Lung (tissue), 12 donors: ENCODE results near the gene WWC2. TPM values are rescaled to one million over a fixed set of nuclear protein-coding genes. Genes with fewer than 3 reads are reported as not detected.
A peak's percentile ranks its signal among the peaks of the same experiment; 100 is the strongest.
"Not testable (repeated sequence)": the region's sequence is repeated elsewhere in the genome, so short reads cannot be mapped to it uniquely, and the experiment has no call there.

Experiments used
- ATAC-seq: fragments of 200-7000 bp; cut with Tn5 transposase; one replicate; pipeline ENCODE4 v1.9.1; 2020; ENCODE audit warnings: moderate number of reproducible peaks; ENCODE audit not compliant: insufficient read depth, low FRiP score
- DNase-seq, 3 donors: peaks; one replicate each; pipeline ENCODE4 v3.0.0-alpha.2; 2013 to 2017
- H3K27ac ChIP-seq, 2 donors: one replicate each; pipeline ENCODE4 v1.5.1; 2013; ENCODE audit warnings: mild to moderate bottlenecking in 2 of 2, moderate library complexity in 2 of 2, control low read depth in 1 of 2, inconsistent platforms in 1 of 2, low read depth in 1 of 2, low read length in 1 of 2
- H3K27me3 ChIP-seq, 3 donors: one replicate each; pipeline ENCODE4 v1.5.1; 2013; ENCODE audit warnings: low read length in 2 of 3; ENCODE audit not compliant: control insufficient read depth in 3 of 3, insufficient read depth in 3 of 3
- H3K36me3 ChIP-seq, 4 donors: one replicate each; pipeline ENCODE4 v1.5.1; 2013; ENCODE audit warnings: low read length in 4 of 4, mild to moderate bottlenecking in 1 of 4, moderate library complexity in 1 of 4; ENCODE audit not compliant: control insufficient read depth in 4 of 4, insufficient read depth in 4 of 4
- H3K4me1 ChIP-seq, 5 donors: one replicate each; pipeline ENCODE4 v1.5.1; 2013; ENCODE audit warnings: low read length in 5 of 5, mild to moderate bottlenecking in 2 of 5, moderate library complexity in 1 of 5; ENCODE audit not compliant: control insufficient read depth in 5 of 5, insufficient read depth in 5 of 5
- H3K4me3 ChIP-seq: one replicate; pipeline ENCODE4 v1.5.1; 2013; ENCODE audit warnings: mild to moderate bottlenecking, control low read depth, moderate library complexity
- H3K9ac ChIP-seq, 2 donors: one replicate each; pipeline ENCODE4 v1.5.1; 2013; ENCODE audit warnings: low read length in 2 of 2, control low read depth in 1 of 2; ENCODE audit not compliant: insufficient read depth in 1 of 2
- H3K9me3 ChIP-seq, 4 donors: one replicate each; pipeline ENCODE4 v1.5.1; 2013; ENCODE audit warnings: low read length in 3 of 4, mild to moderate bottlenecking in 1 of 4, moderate library complexity in 1 of 4; ENCODE audit not compliant: control insufficient read depth in 4 of 4, insufficient read depth in 3 of 4
- CTCF ChIP-seq: IDR thresholded peaks from 2 replicates; pipeline ENCODE4 v1.5.1; 2012; ENCODE audit warnings: mild to moderate bottlenecking; ENCODE audit errors: control extremely low read depth, extremely low read depth
- WGBS, 2 donors: extraction: QIAGEN DNeasy Blood & Tissue Kit; methylation state at CpG; one replicate each; pipeline ENCODE4 v1.1.7; 2013; 5-methylcytosine and 5-hydroxymethylcytosine counted together
- polyA plus RNA-seq, 2 donors: library from polyadenylated mRNA; stranded (reverse); fragments of 200-250 nt; gene quantifications; one replicate each; pipeline ENCODE4 v1.2.1, GENCODE V29; 2013
- total RNA-seq, 2 donors: library from RNA; depleted of rRNA in 1 of 2; stranded (reverse); fragments of >200 nt in 1 of 2; gene quantifications; one replicate each; pipeline ENCODE4 v1.2.1, GENCODE V29; 2014 to 2021
- donor health status: control.
- donor health status: control.
- donor health status: Bipolar disorder and iron deficiency.
- donor health status: healthy.
- donor health status: DM: yes; HTN: yes; CAD: no.

The WWC2 gene
- total and polyA plus RNA-seq, 4 donors = 15.6 to 124 (median 45.2) TPM

GRCh38 chr4:183190900-183191527, 92.0 kb downstream of the WWC2 start:
- H3K36me3 ChIP-seq = peaks cover 0 to 7% (median 2%) of the 10 kb centered on the region in 4 donors
- no peak overlapping the region for H3K27ac ChIP-seq
- H3K4me3 ChIP-seq = no peak overlapping the region
- no peaks in the 10 kb centered on the region for H3K9me3 ChIP-seq
- peaks cover 0 to 13% (median 7%) of the 10 kb centered on the region in 5 donors for H3K4me1 ChIP-seq
- no peak for ATAC-seq
- no peak for TF ChIP-seq CTCF
- WGBS, 2 donors = 60 to 70% methylated on average over 4 of the region's 4 CpGs
- no peak overlapping the region for H3K9ac ChIP-seq
- DNase-seq = peak in 1 of 3 donors; percentile 43
- no peaks in the 10 kb centered on the region for H3K27me3 ChIP-seq

- H3K27ac ChIP-seq = no peak overlapping the region
- H3K9ac ChIP-seq = no peak overlapping the region
- H3K4me3 ChIP-seq = no peak overlapping the region
- H3K27me3 ChIP-seq = no peaks in the 10 kb centered on the region
- peaks cover 0 to 7% (median 2%) of the 10 kb centered on the region in 4 donors for H3K36me3 ChIP-seq
- no peak for ATAC-seq
- no peak for TF ChIP-seq CTCF
- no peaks in the 10 kb centered on the region for H3K9me3 ChIP-seq
- H3K4me1 ChIP-seq = peaks cover 0 to 13% (median 9%) of the 10 kb centered on the region in 5 donors
- WGBS, 2 donors = 96 to 97% methylated on average over 5 of the region's 5 CpGs
- DNase-seq = no peak
Observed at GRCh38 chr4:183191630-183192029, 92.6 kb downstream of the WWC2 start.

- ATAC-seq = no peak
- peaks cover 0 to 6% (median 0%) of the 10 kb centered on the region in 4 donors for H3K36me3 ChIP-seq
- WGBS, 2 donors = 92 to 95% methylated on average over 2 of the region's 2 CpGs
Observed at GRCh38 chr4:183192571-183192970, 93.5 kb downstream of the WWC2 start.

GRCh38 chr4:183193730-183194338, 94.8 kb downstream of the WWC2 start:
- not testable (repeated sequence) for H3K27me3 ChIP-seq, H3K4me3 ChIP-seq, ATAC-seq, H3K27ac ChIP-seq, DNase-seq, H3K9ac ChIP-seq, H3K36me3 ChIP-seq, H3K9me3 ChIP-seq
- peaks cover 0 to 13% (median 9%) of the 10 kb centered on the region in 5 donors for H3K4me1 ChIP-seq
- 48 to 59% methylated on average over 6 of the region's 6 CpGs for WGBS, 2 donors

More at GRCh38 chr4:183192571-183192970, 93.5 kb downstream of the WWC2 start:
- Histone ChIP-seq H3K4me3 (no peak overlapping the region), H3K9me3 (no peaks in the 10 kb centered on the region), H3K9ac (no peak overlapping the region), H3K27me3 (no peaks in the 10 kb centered on the region), H3K4me1 (peaks cover 0 to 13% (median 9%) of the 10 kb centered on the region in 5 donors), H3K27ac (no peak overlapping the region)
- TF ChIP-seq CTCF = no peak
- DNase-seq = no peak
